Mesenchymal stem cell (in vitro differentiated cells and primary cell): ENCODE data around the gene IRAK3.
"Not testable (repeated sequence)": the region's sequence is repeated elsewhere in the genome, so short reads cannot be mapped to it uniquely, and the experiment has no call there.

Source experiments
- DNase-seq: peaks from one replicate; pipeline ENCODE4 v3.0.0-alpha.2; 2013
- H2AFZ ChIP-seq: one replicate; pipeline ENCODE4 v1.6.1; 2013; ENCODE audit warnings: low read depth, mild to moderate bottlenecking, control low read depth, inconsistent platforms, low read length, moderate library complexity
- H2AK5ac ChIP-seq: 2 replicates; pipeline ENCODE4 v1.6.1; 2013; ENCODE audit warnings: low read length, moderate library complexity, mild to moderate bottlenecking, inconsistent platforms; ENCODE audit not compliant: severe bottlenecking
- H2BK120ac ChIP-seq: one replicate; pipeline ENCODE4 v1.6.1; 2013; ENCODE audit warnings: low read depth, mild to moderate bottlenecking, inconsistent platforms, low read length, moderate library complexity
- H2BK12ac ChIP-seq, 2 experiments: one replicate each; pipeline ENCODE4 v1.6.1; 2013; ENCODE audit warnings: inconsistent platforms in 2 of 2, low read length in 2 of 2, mild to moderate bottlenecking in 2 of 2, moderate library complexity in 2 of 2, control low read depth in 1 of 2
- H2BK15ac ChIP-seq: one replicate; pipeline ENCODE4 v1.6.1; 2013; ENCODE audit warnings: mild to moderate bottlenecking, low read depth, inconsistent platforms; ENCODE audit not compliant: poor library complexity, severe bottlenecking
- H2BK5ac ChIP-seq: 2 replicates; pipeline ENCODE4 v1.6.1; 2013; ENCODE audit warnings: low read depth, mild to moderate bottlenecking, low read length, control low read depth, inconsistent platforms; ENCODE audit not compliant: poor library complexity, severe bottlenecking
- H3K14ac ChIP-seq, 2 experiments: one replicate each; pipeline ENCODE4 v1.6.1; 2013; ENCODE audit warnings: inconsistent platforms in 2 of 2, low read length in 2 of 2, control low read depth in 1 of 2, mild to moderate bottlenecking in 1 of 2, moderate library complexity in 1 of 2
- H3K18ac ChIP-seq, 2 experiments: one replicate each; pipeline ENCODE4 v1.6.1; 2013; ENCODE audit warnings: inconsistent platforms in 2 of 2, low read length in 2 of 2, control low read depth in 1 of 2, low read depth in 1 of 2, mild to moderate bottlenecking in 1 of 2
- H3K23ac ChIP-seq, 2 experiments: one replicate each; pipeline ENCODE4 v1.6.1; 2013; ENCODE audit warnings: inconsistent platforms in 2 of 2, low read length in 2 of 2, mild to moderate bottlenecking in 2 of 2, moderate library complexity in 2 of 2, control low read depth in 1 of 2
- H3K27ac ChIP-seq: 2 replicates; pipeline ENCODE4 v1.5.1; 2013; ENCODE audit warnings: mild to moderate bottlenecking, moderate library complexity, low read length, control low read depth, inconsistent platforms; ENCODE audit not compliant: poor library complexity, severe bottlenecking
- H3K27me3 ChIP-seq, 2 experiments: 2 replicates each; pipeline versions ENCODE4 v1.6.1 to v1.7.0; 2013; ENCODE audit warnings: low read length in 2 of 2, mild to moderate bottlenecking in 2 of 2, moderate library complexity in 2 of 2, control low read depth in 1 of 2, inconsistent platforms in 1 of 2; ENCODE audit not compliant: control insufficient read depth in 1 of 2, insufficient read depth in 1 of 2
- H3K36me3 ChIP-seq, 2 experiments: 2 replicates each; pipeline versions ENCODE4 v1.6.1 to v1.7.0; 2013; ENCODE audit warnings: low read length in 2 of 2, control low read depth in 1 of 2, inconsistent platforms in 1 of 2, low read depth in 1 of 2, mild to moderate bottlenecking in 1 of 2; ENCODE audit not compliant: insufficient read depth in 2 of 2, control insufficient read depth in 1 of 2
- H3K4ac ChIP-seq, 2 experiments: one replicate each; pipeline ENCODE4 v1.6.1; 2013; ENCODE audit warnings: inconsistent platforms in 2 of 2, low read length in 2 of 2, mild to moderate bottlenecking in 2 of 2, moderate library complexity in 2 of 2, control low read depth in 1 of 2, low read depth in 1 of 2
- H3K4me1 ChIP-seq: 2 replicates; pipeline ENCODE4 v1.6.1; 2013; ENCODE audit warnings: low read depth, low read length, control low read depth; ENCODE audit not compliant: control insufficient read depth, insufficient read depth
- H3K4me2 ChIP-seq: 2 replicates; pipeline ENCODE4 v1.6.1; 2013; ENCODE audit warnings: low read length, mild to moderate bottlenecking, inconsistent platforms; ENCODE audit not compliant: poor library complexity, severe bottlenecking
- H3K4me3 ChIP-seq, 2 experiments: 2 replicates each; pipeline versions ENCODE4 v1.5.1 to v1.7.0; 2013; ENCODE audit warnings: low read length in 2 of 2, mild to moderate bottlenecking in 2 of 2, control low read depth in 1 of 2, low read depth in 1 of 2; ENCODE audit not compliant: insufficient read depth in 1 of 2
- H3K79me1 ChIP-seq: replicated peaks from 2 replicates; pipeline ENCODE4 v1.6.1; 2013; ENCODE audit warnings: mild to moderate bottlenecking, control low read depth, low read length, inconsistent platforms; ENCODE audit not compliant: poor library complexity, severe bottlenecking
- H3K9ac ChIP-seq: 2 replicates; pipeline ENCODE4 v1.7.0; 2013; ENCODE audit warnings: mild to moderate bottlenecking, low read length, moderate library complexity
- H3K9me3 ChIP-seq: 2 replicates; pipeline ENCODE4 v1.7.0; 2013; ENCODE audit warnings: mild to moderate bottlenecking, low read length; ENCODE audit not compliant: control insufficient read depth
- H4K8ac ChIP-seq: one replicate; pipeline ENCODE4 v1.6.1; 2013; ENCODE audit warnings: inconsistent platforms, mild to moderate bottlenecking, low read length, moderate library complexity
- H4K91ac ChIP-seq: one replicate; pipeline ENCODE4 v1.6.1; 2013; ENCODE audit warnings: mild to moderate bottlenecking, low read length, inconsistent platforms
- WGBS: methylation state at CpG from one replicate; pipeline ENCODE4 v1.1.7; 2013; ENCODE audit warnings: mixed read lengths; 5-methylcytosine and 5-hydroxymethylcytosine counted together

Gene IRAK3

GRCh38 chr12:66170606-66171005 lies 18.4 kb upstream of the IRAK3 start:
- no peak overlapping the region for H4K91ac ChIP-seq
- no peak overlapping the region for H2BK5ac ChIP-seq
- H2BK15ac ChIP-seq = no peak overlapping the region
- H3K27me3 ChIP-seq = no peaks in the 10 kb centered on the region
- H4K8ac ChIP-seq = no peak overlapping the region
- no peak overlapping the region for H3K23ac ChIP-seq
- no peak overlapping the region for H2AK5ac ChIP-seq
- no peak for DNase-seq
- H3K36me3 ChIP-seq = peaks cover 0 to 17% of the 10 kb centered on the region in 2 experiments
- H3K9me3 ChIP-seq = no peaks in the 10 kb centered on the region
- H3K4me3 ChIP-seq = peak overlapping the region in 1 of 2 experiments; percentile 84
- H3K4me2 ChIP-seq = no peak overlapping the region
- H3K79me1 ChIP-seq = no peaks in the 10 kb centered on the region
- H3K9ac ChIP-seq = peak overlapping the region; percentile 99
- H3K4me1 ChIP-seq = no peaks in the 10 kb centered on the region
- WGBS = 96% methylated on average over 2 of the region's 3 CpGs
- H2BK120ac ChIP-seq = no peak overlapping the region
- H3K4ac ChIP-seq = no peak overlapping the region
- H2BK12ac ChIP-seq = no peak overlapping the region
- H3K18ac ChIP-seq = no peak overlapping the region
- H3K27ac ChIP-seq = no peak overlapping the region
- no peak overlapping the region for H3K14ac ChIP-seq
- H2AFZ ChIP-seq = no peak overlapping the region

- H3K27me3 ChIP-seq = peaks cover 0 to 14% of the 10 kb centered on the region in 2 experiments
- H3K79me1 ChIP-seq, H3K9ac ChIP-seq, H2BK12ac ChIP-seq, H2AK5ac ChIP-seq, H3K4me3 ChIP-seq, H3K14ac ChIP-seq, H2BK120ac ChIP-seq, H2AFZ ChIP-seq, H3K23ac ChIP-seq, H4K91ac ChIP-seq, H3K4ac ChIP-seq, H3K18ac ChIP-seq, H3K4me2 ChIP-seq, H3K4me1 ChIP-seq, H4K8ac ChIP-seq, H3K27ac ChIP-seq, DNase-seq, H3K9me3 ChIP-seq, H3K36me3 ChIP-seq, H2BK15ac ChIP-seq, H2BK5ac ChIP-seq: not testable (repeated sequence)
- WGBS = 93% methylated on average over 48 of the region's 54 CpGs
These were observed 14.4 kb upstream of the IRAK3 start for GRCh38 chr12:66174391-66175325.

GRCh38 chr12:66176105-66176900 lies 12.7 kb upstream of the IRAK3 start:
- H3K18ac ChIP-seq = no peak overlapping the region
- no peak overlapping the region for H3K4me3 ChIP-seq
- DNase-seq = peak; percentile 18
- no peak overlapping the region for H3K27ac ChIP-seq
- H3K23ac ChIP-seq = no peak overlapping the region
- H2AK5ac ChIP-seq = no peak overlapping the region
- no peak overlapping the region for H2BK12ac ChIP-seq
- H3K4me2 ChIP-seq = no peak overlapping the region
- H3K36me3 ChIP-seq = no peaks in the 10 kb centered on the region
- H3K79me1 ChIP-seq = no peaks in the 10 kb centered on the region
- H4K91ac ChIP-seq = no peak overlapping the region
- no peak overlapping the region for H2BK15ac ChIP-seq
- H3K14ac ChIP-seq = no peak overlapping the region
- H3K27me3 ChIP-seq = peaks cover 0 to 14% of the 10 kb centered on the region in 2 experiments
- no peak overlapping the region for H4K8ac ChIP-seq
- H3K9ac ChIP-seq = no peak overlapping the region
- no peak overlapping the region for H2AFZ ChIP-seq
- no CpG with 5 or more reads among the region's 1 CpG for WGBS
- no peak overlapping the region for H3K4ac ChIP-seq
- no peaks in the 10 kb centered on the region for H3K9me3 ChIP-seq
- no peak overlapping the region for H2BK5ac ChIP-seq
- no peaks in the 10 kb centered on the region for H3K4me1 ChIP-seq
- H2BK120ac ChIP-seq = no peak overlapping the region

- Histone ChIP-seq H3K4me1 (no peaks in the 10 kb centered on the region), H3K4me2 (no peak overlapping the region), H3K4me3 (no peak overlapping the region), H3K9ac (no peak overlapping the region), H2BK12ac (no peak overlapping the region), H3K4ac (no peak overlapping the region), H2AK5ac (no peak overlapping the region), H3K23ac (no peak overlapping the region), H3K18ac (no peak overlapping the region), H2BK15ac (no peak overlapping the region), H3K79me1 (no peaks in the 10 kb centered on the region), H3K9me3 (no peaks in the 10 kb centered on the region), H2BK5ac (no peak overlapping the region), H2AFZ (no peak overlapping the region), H2BK120ac (no peak overlapping the region), H4K91ac (no peak overlapping the region), H3K27ac (no peak overlapping the region), H3K36me3 (no peaks in the 10 kb centered on the region), H3K27me3 (peaks cover 0 to 35% of the 10 kb centered on the region in 2 experiments), H4K8ac (no peak overlapping the region), H3K14ac (no peak overlapping the region)
- 88% methylated on average over 3 of the region's 3 CpGs for WGBS
- DNase-seq = no peak
These were observed 6.1 kb upstream of the IRAK3 start for GRCh38 chr12:66182956-66183355.
